Hindlimb muscle (tissue), 1 donor: ENCODE data around the gene MRFAP1L1. TPM values are rescaled to one million over a fixed set of nuclear protein-coding genes. Genes with fewer than 3 reads are reported as not detected.

Experiments used
- polyA plus RNA-seq: library from polyadenylated mRNA; unstranded; fragments of 120-200 nt; gene quantifications from one replicate; pipeline ENCODE4 v1.2.1, GENCODE V29; 2013; ENCODE audit not compliant: insufficient read length

Gene MRFAP1L1
- polyA plus RNA-seq, 1 donor = 49.7 TPM

Other genes starting within 250 kb of the MRFAP1L1 start
- 0.45 TPM for gene PPP2R2C, start 237.3 kb downstream of the MRFAP1L1 start, polyA plus RNA-seq
- 8.9 TPM for gene MAN2B2, start 134.7 kb downstream of the MRFAP1L1 start, polyA plus RNA-seq
- gene MRFAP1, start 69.2 kb downstream of the MRFAP1L1 start, polyA plus RNA-seq = 227 TPM
- gene S100P, start 16.0 kb downstream of the MRFAP1L1 start, polyA plus RNA-seq = 1.8 TPM
- 8.5 TPM for gene BLOC1S4, start 6.3 kb upstream of the MRFAP1L1 start, polyA plus RNA-seq
- gene KIAA0232, start 72.9 kb upstream of the MRFAP1L1 start, polyA plus RNA-seq = 17.2 TPM
- 46.0 TPM for gene TBC1D14, start 200.0 kb upstream of the MRFAP1L1 start, polyA plus RNA-seq